Fibroblast of lung (primary cell): ENCODE results near the gene UBB.

ENCODE experiments used
- CTCF ChIP-seq, 2 donors: IDR thresholded peaks in 1 of 2; conservative IDR thresholded peaks in 1 of 2; 1 replicate in 1 of 2; 2 replicates in 1 of 2; pipeline ENCODE4 v1.5.1; 2011 to 2012; ENCODE audit warnings: low read length in 2 of 2, control low read depth in 1 of 2, inconsistent platforms in 1 of 2, low read depth in 1 of 2, mild to moderate bottlenecking in 1 of 2
- EZH2 ChIP-seq: IDR thresholded peaks from 2 replicates; pipeline ENCODE4 v1.5.1; 2012; ENCODE audit warnings: low read length, control low read depth, mild to moderate bottlenecking; ENCODE audit errors: missing control alignments

GRCh38 chr17:16361874-16362273 is 19.0 kb upstream of the UBB start:
- TF ChIP-seq CTCF (conservative IDR thresholded peaks at IDR 0.05 in 1 of 2, IDR thresholded peaks at IDR 0.05 in 1 of 2; ENCODE audit: low read depth in 1 of 2, low read length in 2 of 2): no peak
- TF ChIP-seq EZH2: no peak
